DMS53 treated with DMSO at 0.1 percent for 48 hours (cell line): Measurements from ENCODE around the gene FRAT1.

Experiments used
- DNase-seq: peaks from one replicate; lab custom pipeline; 2025; ENCODE audit not compliant: unreplicated experiment; lab: John Stamatoyannopoulos, UW

FRAT1 gene

GRCh38 chr10:97307866-97308780 lies 10.9 kb upstream of the FRAT1 start:
- DNase-seq: no peak

- DNase-seq: no peak
Observed at GRCh38 chr10:97311111-97311626, 7.9 kb upstream of the FRAT1 start.

- DNase-seq: no peak
Observed at GRCh38 chr10:97312897-97313296, 6.2 kb upstream of the FRAT1 start.

- DNase-seq: no peak
Observed at GRCh38 chr10:97314671-97315070, 4.4 kb upstream of the FRAT1 start.

- peak; percentile 54 for DNase-seq
Observed at GRCh38 chr10:97319671-97320479, 804 bp downstream of the FRAT1 start.

- peak; percentile 54 for DNase-seq
Observed at GRCh38 chr10:97320480-97321031, 1.5 kb downstream of the FRAT1 start.

GRCh38 chr10:97321032-97321803 lies 2.1 kb downstream of the FRAT1 start:
- peak; percentile 55 for DNase-seq

- DNase-seq: no peak
Observed at GRCh38 chr10:97321804-97322190, 2.7 kb downstream of the FRAT1 start.

GRCh38 chr10:97323501-97323900 lies 4.4 kb downstream of the FRAT1 start:
- no peak for DNase-seq

GRCh38 chr10:97325754-97326153 lies 6.7 kb downstream of the FRAT1 start:
- no peak for DNase-seq

- DNase-seq: peak; percentile 91
Observed at GRCh38 chr10:97327348-97328294, 8.6 kb downstream of the FRAT1 start.

- DNase-seq: no peak
Observed at GRCh38 chr10:97328646-97329453, 9.8 kb downstream of the FRAT1 start.

GRCh38 chr10:97329766-97330165 lies 10.7 kb downstream of the FRAT1 start:
- no peak for DNase-seq

- no peak for DNase-seq
Observed at GRCh38 chr10:97331153-97331703, 12.2 kb downstream of the FRAT1 start.

- DNase-seq: peak; percentile 43
Observed at GRCh38 chr10:97332591-97333350, 13.7 kb downstream of the FRAT1 start.

- no peak for DNase-seq
Observed at GRCh38 chr10:97333351-97333600, 14.2 kb downstream of the FRAT1 start.

GRCh38 chr10:97333601-97334369 lies 14.7 kb downstream of the FRAT1 start:
- peak; percentile 23 for DNase-seq
